SKM-1 treated with dmso at 0.1 percent for 144 hours (cell line): Measurements from ENCODE around the gene BOD1L1.

Experiments
- DNase-seq: peaks from one replicate; lab custom pipeline; 2025; ENCODE audit not compliant: unreplicated experiment; lab: John Stamatoyannopoulos, UW

The BOD1L1 gene

GRCh38 chr4:13527192-13527980 is 100.1 kb downstream of the BOD1L1 start:
- DNase-seq, result no peak

- DNase-seq, result no peak
Observed at GRCh38 chr4:13526658-13527057, 100.9 kb downstream of the BOD1L1 start.

- no peak for DNase-seq
Observed at GRCh38 chr4:13525606-13526281, 101.8 kb downstream of the BOD1L1 start.

GRCh38 chr4:13524504-13525243 is 102.9 kb downstream of the BOD1L1 start:
- no peak for DNase-seq

- no peak for DNase-seq
Observed at GRCh38 chr4:13523591-13524503, 103.7 kb downstream of the BOD1L1 start.

- no peak for DNase-seq
Observed at GRCh38 chr4:13523105-13523477, 104.4 kb downstream of the BOD1L1 start.

GRCh38 chr4:13522282-13523104 is 105.0 kb downstream of the BOD1L1 start:
- DNase-seq, result no peak

- DNase-seq, result no peak
Observed at GRCh38 chr4:13521047-13521446, 106.5 kb downstream of the BOD1L1 start.
